ENCODE results near the gene TMOD1. TPM values are rescaled to one million over a fixed set of nuclear protein-coding genes. Genes with fewer than 3 reads are reported as not detected.
A peak's percentile ranks its signal among the peaks of the same experiment; 100 is the strongest.

The TMOD1 gene
- total and polyA plus RNA-seq, 10 of the 15 experiments (the other 5 are each of a cell fraction or from before 2014, with no cell fraction given) = 4.0 to 44.1 (median 15.4) TPM

DNA sequence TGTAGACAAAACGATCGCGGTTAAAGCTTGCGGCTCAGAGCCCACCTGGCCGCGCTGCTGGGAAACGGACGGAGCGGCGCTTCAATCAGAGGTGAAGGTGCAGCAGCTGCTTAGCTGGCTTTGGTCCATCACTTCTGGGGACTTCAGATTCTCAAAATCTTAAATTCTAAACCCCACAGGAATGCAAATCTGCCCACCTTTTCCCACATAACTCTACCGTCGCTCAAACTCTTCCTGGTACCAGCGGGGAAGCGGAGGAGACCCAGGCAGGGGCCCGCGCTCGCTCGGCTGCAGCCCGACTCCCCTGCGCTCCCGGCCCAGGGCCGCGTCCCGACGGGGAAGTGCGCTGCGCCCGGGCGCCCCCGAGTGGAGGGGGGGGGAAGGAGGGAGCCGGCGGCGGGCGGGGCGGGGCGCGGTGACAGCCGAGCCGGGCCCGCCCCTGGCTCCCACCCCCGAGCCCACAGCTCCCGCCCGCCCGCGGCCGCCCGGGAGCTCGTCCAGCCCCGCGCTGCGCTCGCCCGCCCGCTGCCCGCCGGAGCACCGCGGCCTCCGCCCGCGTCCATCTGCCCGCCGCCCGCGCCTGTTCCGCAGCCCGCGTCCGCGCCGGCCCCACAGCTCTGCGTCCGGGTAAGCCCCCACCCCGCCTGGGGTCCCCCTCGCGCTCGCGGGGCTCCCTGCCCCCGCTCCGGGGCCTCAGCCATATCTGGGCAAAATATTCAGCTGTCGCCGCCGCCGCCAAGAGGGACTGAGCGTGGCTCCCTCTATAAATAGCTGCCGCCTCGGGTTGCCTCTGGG, at the start of gene TMOD1 (continued):
- TF ChIP-seq, protein P1, sequence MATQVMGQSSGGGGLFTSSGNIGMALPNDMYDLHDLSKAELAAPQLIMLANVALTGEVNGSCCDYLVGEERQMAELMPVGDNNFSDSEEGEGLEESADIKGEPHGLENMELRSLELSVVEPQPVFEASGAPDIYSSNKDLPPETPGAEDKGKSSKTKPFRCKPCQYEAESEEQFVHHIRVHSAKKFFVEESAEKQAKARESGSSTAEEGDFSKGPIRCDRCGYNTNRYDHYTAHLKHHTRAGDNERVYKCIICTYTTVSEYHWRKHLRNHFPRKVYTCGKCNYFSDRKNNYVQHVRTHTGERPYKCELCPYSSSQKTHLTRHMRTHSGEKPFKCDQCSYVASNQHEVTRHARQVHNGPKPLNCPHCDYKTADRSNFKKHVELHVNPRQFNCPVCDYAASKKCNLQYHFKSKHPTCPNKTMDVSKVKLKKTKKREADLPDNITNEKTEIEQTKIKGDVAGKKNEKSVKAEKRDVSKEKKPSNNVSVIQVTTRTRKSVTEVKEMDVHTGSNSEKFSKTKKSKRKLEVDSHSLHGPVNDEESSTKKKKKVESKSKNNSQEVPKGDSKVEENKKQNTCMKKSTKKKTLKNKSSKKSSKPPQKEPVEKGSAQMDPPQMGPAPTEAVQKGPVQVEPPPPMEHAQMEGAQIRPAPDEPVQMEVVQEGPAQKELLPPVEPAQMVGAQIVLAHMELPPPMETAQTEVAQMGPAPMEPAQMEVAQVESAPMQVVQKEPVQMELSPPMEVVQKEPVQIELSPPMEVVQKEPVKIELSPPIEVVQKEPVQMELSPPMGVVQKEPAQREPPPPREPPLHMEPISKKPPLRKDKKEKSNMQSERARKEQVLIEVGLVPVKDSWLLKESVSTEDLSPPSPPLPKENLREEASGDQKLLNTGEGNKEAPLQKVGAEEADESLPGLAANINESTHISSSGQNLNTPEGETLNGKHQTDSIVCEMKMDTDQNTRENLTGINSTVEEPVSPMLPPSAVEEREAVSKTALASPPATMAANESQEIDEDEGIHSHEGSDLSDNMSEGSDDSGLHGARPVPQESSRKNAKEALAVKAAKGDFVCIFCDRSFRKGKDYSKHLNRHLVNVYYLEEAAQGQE (IDR thresholded peaks at IDR 0.05; ENCODE audit: low read depth, low read length) = no peak
- TF ChIP-seq SIN3A (IDR thresholded peaks at IDR 0.05; ENCODE audit: low read depth, low read length) = no peak
- 0 out of 2 replicates have a peak, but pooled peaks have one; percentile 19 for TF ChIP-seq YY1 (IDR thresholded peaks at IDR 0.05; ENCODE audit: low read depth, low read length)
- no peak for TF ChIP-seq ETV6 (conservative IDR thresholded peaks at IDR 0.05 in 1 of 2, IDR thresholded peaks at IDR 0.05 in 1 of 2; ENCODE audit: borderline replicate concordance in 1 of 2, low read depth in 1 of 2)
- no peak for TF ChIP-seq SIX5 (IDR thresholded peaks at IDR 0.05; ENCODE audit: low read depth, low read length, severe bottlenecking)
- TF ChIP-seq, protein P2, sequence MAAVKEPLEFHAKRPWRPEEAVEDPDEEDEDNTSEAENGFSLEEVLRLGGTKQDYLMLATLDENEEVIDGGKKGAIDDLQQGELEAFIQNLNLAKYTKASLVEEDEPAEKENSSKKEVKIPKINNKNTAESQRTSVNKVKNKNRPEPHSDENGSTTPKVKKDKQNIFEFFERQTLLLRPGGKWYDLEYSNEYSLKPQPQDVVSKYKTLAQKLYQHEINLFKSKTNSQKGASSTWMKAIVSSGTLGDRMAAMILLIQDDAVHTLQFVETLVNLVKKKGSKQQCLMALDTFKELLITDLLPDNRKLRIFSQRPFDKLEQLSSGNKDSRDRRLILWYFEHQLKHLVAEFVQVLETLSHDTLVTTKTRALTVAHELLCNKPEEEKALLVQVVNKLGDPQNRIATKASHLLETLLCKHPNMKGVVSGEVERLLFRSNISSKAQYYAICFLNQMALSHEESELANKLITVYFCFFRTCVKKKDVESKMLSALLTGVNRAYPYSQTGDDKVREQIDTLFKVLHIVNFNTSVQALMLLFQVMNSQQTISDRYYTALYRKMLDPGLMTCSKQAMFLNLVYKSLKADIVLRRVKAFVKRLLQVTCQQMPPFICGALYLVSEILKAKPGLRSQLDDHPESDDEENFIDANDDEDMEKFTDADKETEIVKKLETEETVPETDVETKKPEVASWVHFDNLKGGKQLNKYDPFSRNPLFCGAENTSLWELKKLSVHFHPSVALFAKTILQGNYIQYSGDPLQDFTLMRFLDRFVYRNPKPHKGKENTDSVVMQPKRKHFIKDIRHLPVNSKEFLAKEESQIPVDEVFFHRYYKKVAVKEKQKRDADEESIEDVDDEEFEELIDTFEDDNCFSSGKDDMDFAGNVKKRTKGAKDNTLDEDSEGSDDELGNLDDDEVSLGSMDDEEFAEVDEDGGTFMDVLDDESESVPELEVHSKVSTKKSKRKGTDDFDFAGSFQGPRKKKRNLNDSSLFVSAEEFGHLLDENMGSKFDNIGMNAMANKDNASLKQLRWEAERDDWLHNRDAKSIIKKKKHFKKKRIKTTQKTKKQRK (IDR thresholded peaks at IDR 0.05; ENCODE audit: low read depth, low read length) = no peak
- no peak for TF ChIP-seq SMARCA5 (IDR thresholded peaks at IDR 0.05)
- TF ChIP-seq MEF2B (IDR thresholded peaks at IDR 0.05; ENCODE audit: partially characterized antibody, poor library complexity, severe bottlenecking) = no peak
- TF ChIP-seq, protein P3, sequence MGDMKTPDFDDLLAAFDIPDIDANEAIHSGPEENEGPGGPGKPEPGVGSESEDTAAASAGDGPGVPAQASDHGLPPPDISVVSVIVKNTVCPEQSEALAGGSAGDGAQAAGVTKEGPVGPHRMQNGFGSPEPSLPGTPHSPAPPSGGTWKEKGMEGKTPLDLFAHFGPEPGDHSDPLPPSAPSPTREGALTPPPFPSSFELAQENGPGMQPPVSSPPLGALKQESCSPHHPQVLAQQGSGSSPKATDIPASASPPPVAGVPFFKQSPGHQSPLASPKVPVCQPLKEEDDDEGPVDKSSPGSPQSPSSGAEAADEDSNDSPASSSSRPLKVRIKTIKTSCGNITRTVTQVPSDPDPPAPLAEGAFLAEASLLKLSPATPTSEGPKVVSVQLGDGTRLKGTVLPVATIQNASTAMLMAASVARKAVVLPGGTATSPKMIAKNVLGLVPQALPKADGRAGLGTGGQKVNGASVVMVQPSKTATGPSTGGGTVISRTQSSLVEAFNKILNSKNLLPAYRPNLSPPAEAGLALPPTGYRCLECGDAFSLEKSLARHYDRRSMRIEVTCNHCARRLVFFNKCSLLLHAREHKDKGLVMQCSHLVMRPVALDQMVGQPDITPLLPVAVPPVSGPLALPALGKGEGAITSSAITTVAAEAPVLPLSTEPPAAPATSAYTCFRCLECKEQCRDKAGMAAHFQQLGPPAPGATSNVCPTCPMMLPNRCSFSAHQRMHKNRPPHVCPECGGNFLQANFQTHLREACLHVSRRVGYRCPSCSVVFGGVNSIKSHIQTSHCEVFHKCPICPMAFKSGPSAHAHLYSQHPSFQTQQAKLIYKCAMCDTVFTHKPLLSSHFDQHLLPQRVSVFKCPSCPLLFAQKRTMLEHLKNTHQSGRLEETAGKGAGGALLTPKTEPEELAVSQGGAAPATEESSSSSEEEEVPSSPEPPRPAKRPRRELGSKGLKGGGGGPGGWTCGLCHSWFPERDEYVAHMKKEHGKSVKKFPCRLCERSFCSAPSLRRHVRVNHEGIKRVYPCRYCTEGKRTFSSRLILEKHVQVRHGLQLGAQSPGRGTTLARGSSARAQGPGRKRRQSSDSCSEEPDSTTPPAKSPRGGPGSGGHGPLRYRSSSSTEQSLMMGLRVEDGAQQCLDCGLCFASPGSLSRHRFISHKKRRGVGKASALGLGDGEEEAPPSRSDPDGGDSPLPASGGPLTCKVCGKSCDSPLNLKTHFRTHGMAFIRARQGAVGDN (IDR thresholded peaks at IDR 0.05) = no peak
- TF ChIP-seq ZSCAN29 (IDR thresholded peaks at IDR 0.05) = no peak
- no peak for TF ChIP-seq EP300 (IDR thresholded peaks at IDR 0.05; ENCODE audit: borderline replicate concordance in 1 of 2, control insufficient read depth in 1 of 2, low read depth in 2 of 2, low read length in 2 of 2)
- no peak; the same call in none of the 2 replicates for TF ChIP-seq GATAD2B (conservative IDR thresholded peaks at IDR 0.05; ENCODE audit: low read depth)
- TF ChIP-seq ZNF207 (IDR thresholded peaks at IDR 0.05; ENCODE audit: borderline replicate concordance) = no peak
- no peak; the same call in 1 of the 2 replicates for TF ChIP-seq BACH1 (IDR thresholded peaks at IDR 0.05; ENCODE audit: borderline replicate concordance)
- TF ChIP-seq, protein P4, sequence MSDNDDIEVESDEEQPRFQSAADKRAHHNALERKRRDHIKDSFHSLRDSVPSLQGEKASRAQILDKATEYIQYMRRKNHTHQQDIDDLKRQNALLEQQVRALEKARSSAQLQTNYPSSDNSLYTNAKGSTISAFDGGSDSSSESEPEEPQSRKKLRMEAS (IDR thresholded peaks at IDR 0.05; ENCODE audit: low read depth, low read length) = no peak
